Upper lobe of left lung (tissue), 4 donors: ENCODE data around the gene TMEM232.

Experiments used
- POLR2A ChIP-seq, 4 donors: fragments of 450-650 bp; IDR thresholded peaks; one replicate each; pipeline ENCODE4 v1.5.1; 2016 to 2017; ENCODE audit warnings: antibody characterized with exemption in 4 of 4, mild to moderate bottlenecking in 2 of 4
- POLR2AphosphoS5 ChIP-seq, 2 donors: sonication (generic); formaldehyde crosslinking; IDR thresholded peaks; one replicate each; pipeline ENCODE4 v1.5.1; 2017; ENCODE audit warnings: antibody characterized with exemption in 2 of 2
- TF ChIP-seq, protein P1 (sequence below), 6 experiments: fragments of 450-650 bp in 4 of 6; fragments of 200-600 bp in 2 of 6; sonication (generic) in 2 of 6; IDR thresholded peaks; one replicate each; pipeline ENCODE4 v1.5.1; 2016 to 2019; ENCODE audit warnings: antibody characterized with exemption in 6 of 6

DNA sequence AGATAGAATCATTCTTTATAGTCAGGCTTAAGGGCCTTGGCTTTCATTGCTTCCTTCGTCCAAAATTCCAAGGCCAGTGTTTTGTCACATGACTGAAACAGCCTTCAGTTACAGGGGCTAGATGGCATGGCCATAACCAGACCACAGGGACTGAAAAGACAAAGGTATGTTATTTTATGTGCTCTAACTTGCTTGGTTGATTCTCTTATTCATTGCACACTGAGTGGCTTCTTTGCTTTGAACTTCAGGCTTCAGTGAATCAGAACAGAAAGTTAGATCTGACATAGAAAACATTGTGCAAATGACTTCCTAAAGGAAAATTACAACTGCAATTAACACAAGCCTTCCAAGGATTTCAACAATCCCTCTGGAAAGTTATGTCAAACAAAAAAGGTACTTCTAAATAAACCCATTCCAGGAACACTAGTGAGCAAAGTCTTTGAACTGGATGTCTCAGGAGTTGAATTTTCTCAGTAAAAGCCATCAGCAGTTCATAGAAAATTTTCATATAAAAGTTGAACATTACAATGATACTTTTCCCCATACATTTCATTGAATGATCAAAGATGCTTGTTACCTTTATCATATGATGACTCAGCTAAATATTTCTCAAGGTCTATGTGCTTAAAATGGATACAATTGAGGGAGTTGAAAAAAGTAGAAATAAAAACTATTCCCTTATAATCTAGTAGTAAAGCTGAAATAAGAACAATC lies 355.3 kb downstream of the TMEM232 start:
- TF ChIP-seq, protein P1, sequence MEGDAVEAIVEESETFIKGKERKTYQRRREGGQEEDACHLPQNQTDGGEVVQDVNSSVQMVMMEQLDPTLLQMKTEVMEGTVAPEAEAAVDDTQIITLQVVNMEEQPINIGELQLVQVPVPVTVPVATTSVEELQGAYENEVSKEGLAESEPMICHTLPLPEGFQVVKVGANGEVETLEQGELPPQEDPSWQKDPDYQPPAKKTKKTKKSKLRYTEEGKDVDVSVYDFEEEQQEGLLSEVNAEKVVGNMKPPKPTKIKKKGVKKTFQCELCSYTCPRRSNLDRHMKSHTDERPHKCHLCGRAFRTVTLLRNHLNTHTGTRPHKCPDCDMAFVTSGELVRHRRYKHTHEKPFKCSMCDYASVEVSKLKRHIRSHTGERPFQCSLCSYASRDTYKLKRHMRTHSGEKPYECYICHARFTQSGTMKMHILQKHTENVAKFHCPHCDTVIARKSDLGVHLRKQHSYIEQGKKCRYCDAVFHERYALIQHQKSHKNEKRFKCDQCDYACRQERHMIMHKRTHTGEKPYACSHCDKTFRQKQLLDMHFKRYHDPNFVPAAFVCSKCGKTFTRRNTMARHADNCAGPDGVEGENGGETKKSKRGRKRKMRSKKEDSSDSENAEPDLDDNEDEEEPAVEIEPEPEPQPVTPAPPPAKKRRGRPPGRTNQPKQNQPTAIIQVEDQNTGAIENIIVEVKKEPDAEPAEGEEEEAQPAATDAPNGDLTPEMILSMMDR (IDR thresholded peaks at IDR 0.05) = no peak
- TF ChIP-seq POLR2AphosphoS5 (IDR thresholded peaks at IDR 0.05) = no peak
- TF ChIP-seq POLR2A (IDR thresholded peaks at IDR 0.05) = no peak
